ENCODE data around the gene BMP8B.

- TF ChIP-seq POLR2A (IDR thresholded peaks at IDR 0.05; ENCODE audit: control extremely low read depth in 1 of 2, low read depth in 2 of 2, low read length in 2 of 2) = no peak
- no peak for TF ChIP-seq POLR2AphosphoS5 (IDR thresholded peaks at IDR 0.05; ENCODE audit: low read depth, low read length)
- no peak for TF ChIP-seq TAF7 (optimal IDR thresholded peaks at IDR 0.05; ENCODE audit: borderline replicate concordance, low read depth, low read length)
- TF ChIP-seq YY1 (IDR thresholded peaks at IDR 0.05; ENCODE audit: low read depth, low read length) = no peak
- TF ChIP-seq CTCF (IDR thresholded peaks at IDR 0.05; ENCODE audit: control extremely low read depth in 1 of 3, insufficient read depth in 1 of 3, low read depth in 1 of 3, low read length in 3 of 3) = no peak
- no peak for TF ChIP-seq CHD2 (IDR thresholded peaks at IDR 0.05; ENCODE audit: low read length)
These were observed 31.2 kb downstream of the BMP8B start for GRCh38 chr1:39757501-39757900.
